ENCODE data around the gene CDC42BPG.

CDC42BPG gene

DNA sequence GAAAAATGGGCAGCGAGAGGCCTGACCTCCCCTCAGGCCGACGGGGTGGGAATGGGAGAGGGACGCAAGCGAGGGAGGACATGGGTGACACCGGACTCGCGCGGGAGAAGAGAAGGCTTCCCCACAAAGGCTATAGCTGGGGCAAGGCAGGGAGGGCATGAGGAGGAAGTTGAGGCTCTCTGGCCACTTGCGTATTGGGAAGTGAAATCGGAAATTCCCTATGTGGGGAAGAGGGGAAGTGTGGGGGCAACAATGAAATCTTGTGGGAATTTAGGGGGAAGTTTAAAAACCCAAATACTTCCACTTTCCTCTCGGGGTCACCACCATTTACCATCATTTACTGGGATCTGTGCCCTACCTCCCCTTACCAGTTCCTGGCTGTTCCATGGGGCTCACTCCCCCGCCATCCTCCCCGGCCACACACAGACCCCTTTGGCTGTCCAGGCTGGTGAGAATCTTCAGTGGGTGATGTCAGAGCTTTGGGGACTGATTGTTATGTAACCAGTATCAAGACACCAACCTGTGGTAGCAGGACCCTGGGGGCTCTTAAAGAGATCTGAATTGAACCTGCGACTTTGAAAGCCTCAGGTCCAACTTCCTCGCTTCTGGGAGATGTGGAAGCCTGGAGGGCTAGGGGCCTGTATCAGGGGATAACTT, 34.9 kb upstream of the CDC42BPG start:
- DNase-seq: no peak

DNA sequence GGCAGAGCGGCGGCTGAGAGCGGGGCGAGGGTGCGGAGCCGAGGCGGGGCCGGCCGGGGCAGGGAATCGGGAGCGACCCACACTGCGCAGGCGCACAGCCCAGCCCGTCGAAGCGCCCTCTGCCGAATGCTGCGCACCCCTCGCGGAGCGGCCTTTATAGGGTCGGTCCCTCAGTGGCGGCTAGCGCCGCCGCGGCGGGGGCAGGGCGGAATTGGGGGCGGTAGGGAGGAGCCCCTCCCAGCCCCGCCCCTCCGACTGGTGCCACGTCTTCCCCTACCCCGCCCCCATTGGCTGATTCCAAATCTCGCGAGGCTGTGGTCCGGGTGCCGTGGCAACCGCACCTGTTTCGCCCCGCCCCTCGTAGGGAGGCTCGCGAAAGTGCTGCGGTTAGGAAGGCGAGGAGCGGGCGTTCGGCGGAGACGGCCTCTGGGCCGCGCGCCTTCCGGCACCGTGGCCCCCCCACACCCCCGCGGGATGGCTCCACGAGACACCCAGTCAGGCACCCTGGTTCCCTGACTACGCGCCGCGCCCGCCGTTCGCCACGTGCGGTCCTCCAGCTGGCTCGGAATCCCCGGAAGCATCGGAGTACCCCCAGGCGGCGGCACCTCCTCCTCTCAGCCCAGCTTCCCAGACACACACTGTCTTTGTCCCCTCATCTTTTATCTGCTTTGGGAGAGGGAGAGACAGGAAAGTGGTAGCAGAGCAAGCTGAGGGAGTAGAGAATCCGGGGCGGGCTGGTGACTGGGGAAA, 34.2 kb upstream of the CDC42BPG start, which contains the start of gene EHD1:
TSS of gene EHD1 (minus strand) at position 128 of the 750 bp plus-strand sequence. CDS start 157 bp downstream, outside the sequence.
- peak; percentile 100 for DNase-seq

DNA sequence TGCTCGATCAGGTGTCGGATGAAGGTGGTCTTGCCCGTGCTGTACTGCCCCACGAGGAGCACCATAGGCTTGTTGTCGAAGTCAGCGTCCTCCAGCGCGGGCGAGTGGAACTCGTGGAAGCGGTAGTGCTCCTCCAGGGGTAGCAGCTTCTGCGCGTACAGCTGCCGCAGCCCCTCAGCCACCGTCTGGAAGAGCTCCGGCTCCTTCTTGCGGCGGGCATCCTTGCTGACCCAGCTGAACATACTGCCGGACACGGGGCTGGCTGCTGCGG, 33.7 kb upstream of the CDC42BPG start:
- no peak for DNase-seq

DNA sequence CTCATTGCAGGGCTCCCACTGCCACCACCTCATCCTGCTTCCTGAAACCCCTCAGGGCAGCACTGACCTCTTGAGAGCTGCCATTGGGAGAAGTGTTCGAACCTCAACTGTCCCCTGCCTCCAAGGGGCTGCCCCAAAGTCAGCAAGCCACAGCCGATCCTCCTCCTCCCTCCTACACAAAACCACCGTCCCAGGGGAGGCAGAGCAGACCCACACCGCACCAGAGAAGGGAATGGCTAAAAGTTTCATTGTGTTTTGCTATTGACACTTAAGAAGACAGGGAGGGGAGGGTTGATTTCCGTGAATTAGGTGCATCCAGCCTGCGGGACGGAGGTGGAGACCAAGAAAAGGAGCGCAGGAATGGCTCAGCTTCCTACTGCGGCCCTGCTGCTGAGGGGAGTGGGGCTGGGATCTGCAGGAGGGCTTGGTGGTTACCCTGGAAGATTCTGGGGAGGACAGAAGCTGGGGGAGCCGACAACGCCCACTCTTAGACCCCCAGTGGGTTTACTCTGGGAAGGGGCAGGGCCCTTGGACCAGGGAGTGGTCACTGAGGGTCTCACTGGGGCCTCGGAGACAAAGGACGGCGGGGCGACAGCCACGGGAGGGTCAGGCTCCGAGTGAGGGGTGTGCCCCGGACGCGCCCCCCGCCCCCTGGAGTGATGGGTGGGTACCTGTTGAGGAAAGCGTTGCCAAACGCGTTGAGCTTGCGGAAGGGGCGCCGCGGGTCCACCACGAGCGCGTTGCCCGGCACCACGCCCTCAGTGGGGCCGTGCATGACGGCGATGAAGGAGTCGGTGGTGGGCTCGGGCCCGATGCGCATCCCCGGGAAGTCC, 33.2 kb upstream of the CDC42BPG start:
- DNase-seq: no peak

DNA sequence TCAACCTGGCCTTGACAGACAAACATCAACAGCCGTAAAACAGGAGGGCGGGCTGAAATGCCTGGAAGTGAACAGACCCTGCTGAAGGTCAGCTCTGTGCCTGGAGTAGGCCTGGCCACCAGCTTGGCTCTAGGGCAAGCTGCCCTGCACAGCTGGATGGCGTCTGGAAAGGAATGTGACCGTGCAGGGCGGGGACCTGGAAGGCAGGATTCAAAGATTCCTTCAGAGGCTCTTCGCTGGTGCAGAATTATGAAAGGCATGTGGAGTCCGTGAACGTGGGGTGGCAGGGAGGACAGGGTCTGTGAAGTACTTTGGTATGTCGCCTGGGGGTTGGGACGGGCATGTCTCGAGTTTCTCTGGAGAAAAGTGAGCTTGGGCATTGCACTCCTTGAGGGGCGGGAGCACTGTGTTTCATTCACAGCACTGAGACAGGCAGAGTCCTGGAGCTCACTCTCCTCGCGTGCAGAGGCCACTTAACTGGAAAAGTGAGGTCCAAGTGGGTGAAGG, 32.4 kb upstream of the CDC42BPG start:
- no peak for DNase-seq

DNA sequence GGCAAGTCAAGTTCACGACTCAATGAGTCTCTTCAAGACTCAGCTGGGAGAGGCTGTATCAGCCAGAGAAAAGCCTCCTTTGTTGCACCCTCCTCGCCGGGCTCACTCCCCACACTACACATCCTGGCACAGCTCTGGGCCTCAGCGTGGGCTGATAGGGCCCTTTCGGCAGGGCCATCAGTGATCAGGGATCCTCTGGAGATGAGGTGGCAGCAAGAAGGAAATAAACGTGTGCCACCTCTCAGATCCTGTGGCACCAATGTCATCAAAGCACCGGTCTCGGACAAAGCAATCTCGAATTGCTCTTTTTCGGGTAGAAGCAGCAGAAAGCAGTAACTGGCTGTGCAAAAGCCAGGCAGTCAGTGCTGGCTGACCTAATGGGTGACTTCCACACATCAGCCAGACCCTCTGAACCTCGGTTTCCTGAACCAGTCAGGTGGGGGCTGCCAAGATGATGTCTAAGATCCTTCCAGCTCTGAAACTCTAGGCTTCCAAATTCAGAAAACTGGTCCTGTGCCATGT, 31.8 kb upstream of the CDC42BPG start:
- no peak for DNase-seq

DNA sequence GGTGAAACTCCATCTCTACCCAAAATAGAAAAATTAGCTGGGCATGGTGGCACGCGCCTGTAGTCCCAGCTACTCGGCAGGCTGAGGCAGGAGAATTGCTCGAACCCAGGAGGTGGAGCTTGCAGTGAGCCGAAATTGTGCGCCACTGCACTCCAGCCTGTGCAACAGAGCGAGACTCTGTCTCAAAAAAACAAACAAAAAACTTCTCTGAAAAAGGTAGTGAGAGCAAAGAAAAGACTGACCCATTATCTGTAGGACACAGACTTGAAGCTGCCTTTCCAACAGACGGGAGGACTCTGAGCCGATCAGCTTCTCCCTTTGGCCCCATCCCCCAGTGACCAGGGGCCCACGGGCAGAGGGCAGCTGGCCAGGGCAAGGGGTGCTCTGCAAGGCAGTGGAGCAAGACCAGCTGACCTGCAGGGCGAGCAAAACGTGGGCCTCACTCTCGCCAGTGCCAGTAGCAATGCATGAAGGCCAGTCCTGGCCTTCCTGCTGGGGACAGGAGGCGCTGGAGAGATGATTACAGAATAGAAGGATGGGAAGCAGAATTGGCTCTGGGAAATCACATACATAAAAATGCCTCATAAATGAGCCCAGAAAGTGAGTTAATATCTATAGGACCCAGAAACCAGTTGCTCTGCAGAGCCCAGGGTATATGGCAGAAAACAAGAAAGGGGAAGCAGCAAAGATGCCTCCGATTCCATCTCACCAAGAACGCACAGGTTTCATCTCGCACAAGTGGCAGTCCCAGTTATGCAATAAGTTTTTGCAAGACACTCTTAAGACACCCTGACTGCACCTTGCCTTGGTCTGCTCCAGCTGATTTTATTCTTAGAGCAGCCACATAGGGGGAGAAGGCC, 31.1 kb upstream of the CDC42BPG start:
- no peak for DNase-seq

DNA sequence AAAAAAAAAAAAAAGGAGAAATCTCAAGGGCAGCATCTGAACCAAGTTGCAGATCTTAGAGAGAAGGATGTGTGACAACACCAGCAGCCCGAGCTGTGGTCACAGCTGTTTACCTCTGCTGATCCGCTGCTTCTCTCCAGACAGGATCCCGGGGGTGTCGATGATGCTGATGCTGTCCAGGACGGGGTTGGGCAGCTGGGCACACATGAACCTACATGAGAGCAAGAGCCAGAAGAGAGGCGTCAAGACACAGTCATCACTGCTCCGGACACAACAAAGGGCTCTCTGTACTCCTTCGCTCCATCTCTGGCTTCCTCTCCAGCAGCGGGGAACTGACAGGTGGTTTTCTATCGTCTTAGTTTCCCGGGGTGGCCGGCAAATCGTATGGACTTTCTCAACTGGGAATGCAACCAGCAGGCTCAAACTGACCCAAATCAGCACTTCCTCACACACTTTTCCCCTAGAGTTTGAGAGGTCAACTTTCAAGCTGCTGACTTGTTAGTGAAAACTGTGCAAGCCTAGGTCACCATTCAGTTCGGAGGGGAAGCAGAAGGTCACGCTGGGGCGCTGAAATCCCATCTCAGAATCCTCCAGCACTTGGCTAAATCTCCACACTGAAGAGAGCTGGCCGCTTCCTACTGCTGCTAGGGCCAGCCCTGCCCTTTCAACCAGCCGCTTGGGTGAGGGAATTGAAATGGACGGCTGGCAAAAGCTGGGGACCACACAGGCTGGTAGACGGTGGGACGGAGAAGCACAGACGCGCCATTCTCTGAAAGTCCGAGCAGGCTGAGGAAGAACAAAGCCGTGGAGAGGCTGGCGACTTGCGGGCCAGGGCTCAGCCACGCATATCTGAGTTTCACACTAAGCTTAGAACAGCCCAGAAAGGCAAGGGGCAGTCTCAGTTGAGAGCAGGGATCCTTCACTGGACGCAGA, 30.1 kb upstream of the CDC42BPG start:
- DNase-seq: no peak

DNA sequence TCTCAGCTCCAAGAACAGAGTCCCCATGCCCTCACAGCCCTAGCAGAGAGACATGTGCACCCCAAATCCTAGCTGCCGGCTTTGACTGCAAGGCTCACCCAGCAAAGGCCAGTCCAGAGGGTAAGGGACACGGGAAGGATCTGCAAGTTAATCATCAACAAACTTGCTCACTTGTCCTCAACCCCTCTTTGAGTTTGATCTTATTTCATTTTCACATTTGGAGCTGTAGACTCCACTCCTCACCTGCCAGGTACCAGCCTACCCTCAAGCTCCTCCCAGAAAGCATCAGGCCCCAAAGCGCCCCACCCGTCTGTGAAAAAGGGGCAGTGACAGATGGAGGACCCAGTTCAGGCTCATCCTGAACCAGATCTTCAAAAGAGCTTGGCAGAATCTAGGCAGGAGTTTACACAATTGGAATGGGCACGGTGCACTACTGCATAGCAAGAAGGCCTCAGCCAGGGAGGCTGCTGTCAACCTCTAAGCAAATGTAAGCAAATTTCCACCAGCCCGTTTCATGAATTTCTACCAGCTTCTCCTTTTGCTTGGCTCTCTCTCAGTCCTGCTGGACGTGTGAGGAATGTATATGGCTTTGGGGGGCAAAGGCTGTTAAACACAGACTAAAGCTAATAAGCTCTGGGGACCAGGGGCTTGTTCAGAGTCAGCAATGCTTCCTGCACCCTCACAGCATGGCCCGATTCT, 28.5 kb upstream of the CDC42BPG start:
- no peak for DNase-seq

DNA sequence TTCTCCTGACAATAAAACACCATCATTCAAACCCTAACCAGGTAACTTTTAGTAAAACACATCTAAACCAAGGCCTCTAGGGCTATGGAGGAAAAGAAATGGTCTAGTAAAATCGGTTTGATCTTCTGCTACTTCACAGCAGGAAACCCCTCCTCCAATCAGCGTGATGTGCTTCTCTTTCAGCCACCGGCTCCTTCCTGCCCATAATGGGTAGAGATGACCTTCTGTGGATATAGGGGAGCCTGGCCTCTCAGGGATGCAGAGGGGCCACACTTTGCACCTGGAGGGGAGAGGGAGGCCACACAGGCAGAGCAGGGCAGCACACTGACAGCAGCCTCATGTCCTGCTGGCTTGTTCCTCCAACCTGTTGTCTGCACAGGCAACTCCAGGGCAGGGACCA, 27.0 kb upstream of the CDC42BPG start:
- DNase-seq: no peak

DNA sequence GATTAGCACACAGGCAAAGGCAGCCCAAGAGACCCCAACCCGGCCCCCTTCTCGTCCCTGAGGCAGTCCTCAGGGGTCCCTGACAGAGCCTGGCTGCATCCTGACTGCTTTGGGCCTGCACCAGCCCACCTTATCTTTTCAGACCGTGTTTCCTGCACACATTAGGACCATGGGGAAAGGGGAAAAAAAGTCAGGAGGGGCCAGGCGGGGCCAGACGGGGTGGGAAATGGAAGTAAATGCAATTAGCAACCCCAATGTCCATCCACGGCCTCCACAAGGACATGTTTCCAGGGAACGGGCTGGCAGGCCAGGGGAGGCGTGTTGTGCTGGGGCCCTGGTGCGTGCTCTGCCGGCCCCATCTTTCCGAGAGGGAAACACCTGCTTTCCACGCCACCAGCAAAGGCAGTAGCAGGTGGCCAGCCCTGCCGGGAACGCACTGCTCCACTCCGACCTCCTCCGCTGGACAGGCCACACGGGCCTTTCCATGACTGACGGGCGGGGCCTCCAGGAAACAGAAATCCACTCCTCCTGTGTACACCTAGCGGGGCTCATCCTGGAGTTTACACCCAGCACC, 26.5 kb upstream of the CDC42BPG start:
- no peak for DNase-seq

DNA sequence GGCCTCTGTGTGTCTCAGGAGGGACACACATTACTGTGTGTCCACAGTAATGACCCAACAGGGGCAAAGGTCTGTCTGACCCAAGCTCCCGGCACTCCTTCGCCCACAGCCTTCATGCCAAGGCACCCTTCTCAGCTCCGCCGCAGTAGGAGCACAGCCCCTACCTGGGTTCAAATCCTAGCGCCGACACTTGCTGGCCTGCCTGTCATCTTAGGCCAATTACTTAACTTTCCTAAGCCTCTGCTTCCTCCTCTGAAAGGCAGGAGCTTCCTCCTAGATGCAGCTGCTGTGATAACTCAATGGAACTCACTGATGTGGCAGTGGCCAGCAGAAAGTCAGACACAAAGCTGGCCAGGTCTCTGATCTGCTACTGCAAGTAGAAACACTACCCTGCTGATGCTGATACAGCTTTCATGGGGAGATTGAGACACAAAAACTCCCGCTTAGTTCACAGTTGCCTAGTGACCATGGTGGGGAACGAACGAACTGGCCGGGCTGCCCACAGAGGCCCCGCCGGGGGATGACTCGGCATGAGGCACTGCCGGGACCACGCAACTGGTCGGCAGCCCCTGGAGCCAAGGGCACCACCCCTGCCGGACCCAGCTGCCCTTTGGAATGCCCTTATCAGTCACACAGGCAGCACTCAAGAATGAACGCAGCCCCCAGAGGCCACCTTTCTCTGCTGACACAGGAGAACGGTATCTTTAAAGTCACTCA, 25.9 kb upstream of the CDC42BPG start:
- DNase-seq: no peak

DNA sequence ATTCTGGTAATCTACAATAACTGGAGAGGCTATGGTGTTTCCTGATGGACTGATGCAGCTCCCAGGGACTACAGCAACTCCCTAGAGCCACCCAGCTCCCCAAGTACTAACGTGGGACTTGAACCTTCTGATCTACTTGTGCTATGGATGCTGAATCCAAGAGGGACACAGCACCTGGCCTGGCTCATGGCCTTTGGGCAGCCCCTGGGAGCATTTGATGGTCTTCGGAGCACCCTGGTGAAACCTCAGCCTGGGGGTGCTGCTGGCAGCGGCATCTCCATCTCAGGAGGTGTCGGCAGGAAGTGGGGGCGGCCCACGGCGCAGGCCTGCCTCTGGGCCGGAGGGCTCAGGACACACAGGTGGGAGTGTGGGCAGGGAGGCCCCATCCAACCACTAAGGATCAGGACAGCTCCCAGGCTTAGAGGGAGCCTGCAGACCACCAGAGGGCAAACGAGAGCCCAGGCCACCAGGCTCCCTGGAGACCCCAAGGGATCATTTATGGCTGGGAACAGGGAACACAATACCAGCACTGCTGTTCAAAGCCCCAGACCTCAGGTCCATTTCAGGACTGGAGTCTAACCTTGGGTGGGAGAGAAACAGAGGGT, 25.2 kb upstream of the CDC42BPG start:
- no peak for DNase-seq

DNA sequence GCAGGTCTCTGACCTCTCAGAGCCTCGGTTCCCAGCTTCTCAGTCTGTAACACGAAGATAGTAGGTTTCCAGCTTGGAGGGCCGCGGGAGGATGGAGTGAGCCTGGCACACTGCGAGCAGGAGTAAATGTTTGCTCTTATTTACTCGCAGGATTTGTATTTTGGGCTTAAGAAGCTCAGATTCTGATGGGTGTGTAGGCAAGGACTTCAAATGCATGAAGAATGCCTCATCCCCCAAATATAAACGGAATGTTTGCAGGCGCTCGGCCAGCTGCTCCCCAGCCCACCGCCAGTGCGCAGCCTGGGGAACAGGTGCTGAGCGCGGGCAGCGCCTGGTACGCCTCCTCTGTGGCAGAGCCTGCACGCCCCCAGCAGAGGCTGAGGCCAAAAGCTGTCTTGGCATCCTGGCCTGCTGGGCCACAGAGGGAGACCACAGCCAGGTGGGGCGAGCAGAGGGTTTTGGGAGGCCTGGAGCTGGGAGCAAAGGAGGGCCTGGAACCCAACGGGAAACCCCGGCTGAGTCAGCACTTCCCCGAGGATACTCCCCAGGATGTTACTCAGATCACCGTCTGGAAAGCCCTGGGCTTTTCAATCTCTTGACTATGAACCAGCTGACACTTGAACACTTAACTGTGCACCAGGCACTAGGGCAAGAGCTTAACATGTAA, 24.6 kb upstream of the CDC42BPG start:
- DNase-seq: peak; percentile 66

DNA sequence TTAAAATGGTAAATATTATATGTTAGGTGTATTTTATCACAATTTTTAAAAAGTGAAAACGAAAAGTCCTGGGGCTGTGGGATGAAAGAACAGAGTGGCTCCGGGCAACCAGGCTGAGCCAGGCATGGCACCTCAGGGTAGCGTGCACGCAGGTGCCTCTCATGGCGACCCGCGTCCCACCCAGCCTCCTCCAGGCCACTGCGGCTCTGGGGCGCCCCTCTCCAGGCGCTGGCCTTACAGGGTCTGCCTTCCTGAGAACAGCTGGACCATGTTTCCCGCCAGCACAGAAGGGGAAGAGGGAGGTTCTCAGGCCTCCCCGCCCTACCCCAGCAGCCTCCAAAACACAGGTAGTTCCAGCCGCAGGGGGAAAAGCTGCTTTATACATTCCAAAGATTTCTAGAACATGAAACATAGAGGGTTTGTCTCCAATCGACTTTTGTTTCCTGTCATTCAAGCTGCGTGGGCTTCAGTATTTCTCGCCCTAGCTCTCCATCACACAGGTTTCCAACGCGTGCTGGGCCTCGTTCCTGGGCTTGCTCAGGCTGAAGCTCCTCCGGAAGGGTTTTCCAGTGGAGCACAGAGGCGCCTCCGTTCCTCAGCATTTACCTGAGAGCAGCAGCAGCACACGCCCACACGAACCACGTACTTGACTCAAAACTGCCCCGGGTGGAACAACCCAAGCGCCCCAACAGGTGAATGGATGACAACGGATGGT, 23.5 kb upstream of the CDC42BPG start:
- DNase-seq: no peak

DNA sequence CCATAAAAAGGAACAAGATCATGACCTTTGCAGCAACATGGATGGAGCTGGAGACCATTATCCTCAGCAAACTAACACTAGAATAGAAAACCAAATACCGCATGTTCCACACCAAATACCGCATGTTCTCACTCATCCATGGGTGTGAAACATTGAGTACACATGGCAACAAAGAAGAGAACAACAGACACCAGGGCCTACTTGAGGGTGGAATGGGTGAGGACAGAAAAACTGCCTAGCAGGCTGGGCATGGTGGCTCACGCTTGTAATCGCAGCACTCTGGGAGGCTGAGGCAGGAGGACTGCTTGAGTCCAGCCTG, 21.7 kb upstream of the CDC42BPG start:
- DNase-seq: no peak

DNA sequence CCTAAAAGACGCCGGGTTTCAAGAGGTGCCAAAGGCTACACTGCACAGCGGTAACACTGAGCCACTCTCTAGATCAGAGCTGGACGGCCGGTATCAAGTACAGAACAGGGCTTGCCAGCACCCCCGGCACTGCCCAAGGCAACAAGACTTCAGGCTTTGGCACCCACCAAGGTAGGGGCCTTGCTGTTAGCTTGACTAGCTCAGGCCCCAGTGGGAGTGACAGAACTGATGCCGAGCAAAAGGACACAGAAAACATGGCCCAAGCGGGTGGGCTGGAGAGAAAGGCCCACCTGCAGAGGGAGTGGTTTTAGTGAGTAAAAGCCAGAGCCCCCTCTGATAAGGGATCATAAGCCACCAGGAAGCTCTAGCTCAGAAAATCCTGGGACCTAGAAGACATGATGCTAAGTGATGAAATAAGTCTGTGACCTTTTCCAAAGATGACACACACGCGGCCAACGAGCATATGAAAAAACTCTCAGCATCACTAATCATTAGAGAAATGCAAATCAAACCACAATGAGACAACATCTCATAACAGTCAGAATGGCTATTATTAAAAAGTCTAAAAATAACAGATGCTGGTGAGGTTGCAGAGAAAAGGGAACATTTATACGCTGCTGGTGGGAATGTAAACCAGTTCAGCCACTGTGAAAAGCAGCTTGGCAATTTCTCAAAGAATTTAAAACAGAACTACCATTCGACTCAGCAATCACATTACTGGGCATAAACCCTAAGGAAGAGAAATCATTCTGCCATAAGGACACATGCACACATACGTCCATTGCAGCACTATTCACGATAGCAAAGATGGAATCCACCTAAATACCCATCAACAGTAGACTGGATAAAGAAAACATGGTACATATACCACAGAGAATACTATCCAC, 21.1 kb upstream of the CDC42BPG start:
- DNase-seq: no peak
